ENCODE results near the gene PRDX5.
"Not testable (repeated sequence)": the region's sequence is repeated elsewhere in the genome, so short reads cannot be mapped to it uniquely, and the experiment has no call there.

Gene PRDX5

DNA sequence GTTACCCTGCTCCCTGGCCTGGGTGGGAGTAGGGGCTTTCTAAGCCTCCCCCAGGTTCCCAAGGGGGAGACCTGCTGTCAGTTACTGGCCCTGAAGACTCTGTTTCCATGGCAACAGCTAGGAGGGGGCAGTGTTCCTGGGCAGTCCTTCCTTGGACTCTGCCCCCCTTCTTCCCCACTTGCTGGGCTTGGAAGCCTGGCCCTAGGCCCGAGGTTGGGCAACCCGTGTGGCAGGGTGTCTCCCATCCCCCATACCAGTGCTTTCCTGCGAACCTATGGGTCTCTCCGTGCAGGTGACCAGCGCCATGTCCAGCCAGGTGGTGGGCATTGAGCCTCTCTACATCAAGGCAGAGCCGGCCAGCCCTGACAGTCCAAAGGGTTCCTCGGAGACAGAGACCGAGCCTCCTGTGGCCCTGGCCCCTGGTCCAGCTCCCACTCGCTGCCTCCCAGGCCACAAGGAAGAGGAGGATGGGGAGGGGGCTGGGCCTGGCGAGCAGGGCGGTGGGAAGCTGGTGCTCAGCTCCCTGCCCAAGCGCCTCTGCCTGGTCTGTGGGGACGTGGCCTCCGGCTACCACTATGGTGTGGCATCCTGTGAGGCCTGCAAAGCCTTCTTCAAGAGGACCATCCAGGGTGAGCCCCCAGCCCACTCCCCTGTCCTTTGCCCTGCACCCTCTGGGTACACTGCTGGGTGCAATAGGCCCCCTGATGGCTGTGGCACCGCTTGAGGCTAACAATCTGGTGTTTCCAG, 10.9 kb upstream of the PRDX5 start:
- DNase-seq (ENCODE audit: low read depth) = no peak
- TF ChIP-seq, protein P1, sequence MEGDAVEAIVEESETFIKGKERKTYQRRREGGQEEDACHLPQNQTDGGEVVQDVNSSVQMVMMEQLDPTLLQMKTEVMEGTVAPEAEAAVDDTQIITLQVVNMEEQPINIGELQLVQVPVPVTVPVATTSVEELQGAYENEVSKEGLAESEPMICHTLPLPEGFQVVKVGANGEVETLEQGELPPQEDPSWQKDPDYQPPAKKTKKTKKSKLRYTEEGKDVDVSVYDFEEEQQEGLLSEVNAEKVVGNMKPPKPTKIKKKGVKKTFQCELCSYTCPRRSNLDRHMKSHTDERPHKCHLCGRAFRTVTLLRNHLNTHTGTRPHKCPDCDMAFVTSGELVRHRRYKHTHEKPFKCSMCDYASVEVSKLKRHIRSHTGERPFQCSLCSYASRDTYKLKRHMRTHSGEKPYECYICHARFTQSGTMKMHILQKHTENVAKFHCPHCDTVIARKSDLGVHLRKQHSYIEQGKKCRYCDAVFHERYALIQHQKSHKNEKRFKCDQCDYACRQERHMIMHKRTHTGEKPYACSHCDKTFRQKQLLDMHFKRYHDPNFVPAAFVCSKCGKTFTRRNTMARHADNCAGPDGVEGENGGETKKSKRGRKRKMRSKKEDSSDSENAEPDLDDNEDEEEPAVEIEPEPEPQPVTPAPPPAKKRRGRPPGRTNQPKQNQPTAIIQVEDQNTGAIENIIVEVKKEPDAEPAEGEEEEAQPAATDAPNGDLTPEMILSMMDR (IDR thresholded peaks at IDR 0.05; ENCODE audit: control insufficient read depth, extremely low read depth, insufficient read depth) = no peak
- peak overlapping the region; percentile 69 for H3K4me3 ChIP-seq (ENCODE audit: low read depth, low read length)

DNA sequence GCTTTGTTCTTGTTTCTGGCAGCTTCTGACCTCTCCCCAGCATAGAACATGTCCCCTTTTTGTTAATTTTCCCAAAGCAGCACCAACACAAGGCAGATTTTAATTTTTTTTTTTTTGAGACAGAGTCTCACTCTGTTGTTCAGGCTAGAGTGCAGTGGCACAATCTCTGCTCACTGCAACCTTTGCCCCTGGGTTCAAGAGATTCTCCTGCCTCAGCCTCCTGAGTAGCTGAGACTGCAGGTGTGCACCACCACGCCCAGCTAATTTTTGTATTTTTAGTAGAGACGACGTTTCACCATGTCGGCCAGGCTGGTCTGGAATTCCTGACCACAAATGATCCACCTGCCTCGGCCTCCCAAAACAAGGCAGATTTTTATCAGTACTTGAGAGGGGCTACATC, 10.1 kb upstream of the PRDX5 start:
- H3K4me3 ChIP-seq (ENCODE audit: low read depth, low read length); DNase-seq (ENCODE audit: low read depth): not testable (repeated sequence)

DNA sequence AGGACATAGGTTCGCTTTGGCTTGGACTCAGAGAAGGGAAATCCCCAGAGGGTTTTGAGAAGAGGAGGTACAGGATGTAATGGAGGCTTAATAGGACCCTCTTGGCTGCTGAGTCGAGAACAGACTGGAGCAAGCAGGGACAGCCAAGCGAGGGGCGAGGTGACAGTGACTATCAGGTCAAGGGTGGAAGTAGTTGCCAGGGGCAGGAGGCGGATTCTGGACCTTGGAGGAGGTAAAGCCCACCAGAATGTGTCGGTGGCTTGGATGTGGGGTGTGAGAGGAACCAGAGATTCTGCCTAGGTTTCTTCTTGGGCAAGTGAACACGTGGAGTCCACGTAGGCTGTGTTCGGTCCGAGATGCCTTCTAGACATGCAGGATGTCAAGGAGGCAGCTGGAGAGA, 5.0 kb upstream of the PRDX5 start:
- TF ChIP-seq, protein P1 (IDR thresholded peaks at IDR 0.05; ENCODE audit: control insufficient read depth, extremely low read depth, insufficient read depth) = no peak
- H3K4me3 ChIP-seq (ENCODE audit: low read depth, low read length) = no peak overlapping the region
- DNase-seq (ENCODE audit: low read depth) = no peak

DNA sequence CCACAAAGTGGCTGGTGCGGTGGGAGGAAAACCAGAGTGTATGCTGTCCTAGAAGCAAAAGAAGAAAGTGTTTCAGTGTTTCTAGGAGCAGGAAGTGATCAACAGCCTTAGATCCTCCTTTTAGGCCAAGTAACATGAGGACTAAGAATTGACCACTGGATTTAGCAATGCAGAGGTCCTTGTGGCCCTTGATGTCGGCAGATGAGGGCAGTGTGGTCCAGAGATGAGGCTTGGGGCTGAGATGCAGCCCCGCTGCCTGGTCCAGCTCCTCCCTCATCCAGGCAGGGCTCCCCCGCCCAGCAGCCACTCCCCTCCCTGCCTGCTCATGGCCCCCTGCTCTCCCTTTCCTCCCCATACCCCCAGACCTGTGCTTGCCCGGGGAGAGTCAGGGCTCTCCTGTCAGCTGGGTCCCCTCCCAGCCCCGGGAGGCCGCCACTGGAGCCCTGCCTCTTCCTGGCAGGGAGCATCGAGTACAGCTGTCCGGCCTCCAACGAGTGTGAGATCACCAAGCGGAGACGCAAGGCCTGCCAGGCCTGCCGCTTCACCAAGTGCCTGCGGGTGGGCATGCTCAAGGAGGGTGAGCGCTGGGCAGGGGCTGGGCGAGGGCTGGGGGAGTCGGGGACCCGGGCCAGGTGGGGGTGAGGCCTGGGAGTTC, 4.3 kb upstream of the PRDX5 start:
- DNase-seq (ENCODE audit: low read depth) = no peak
- TF ChIP-seq, protein P1 (IDR thresholded peaks at IDR 0.05; ENCODE audit: control insufficient read depth, extremely low read depth, insufficient read depth) = no peak
- H3K4me3 ChIP-seq (ENCODE audit: low read depth, low read length) = no peak overlapping the region

DNA sequence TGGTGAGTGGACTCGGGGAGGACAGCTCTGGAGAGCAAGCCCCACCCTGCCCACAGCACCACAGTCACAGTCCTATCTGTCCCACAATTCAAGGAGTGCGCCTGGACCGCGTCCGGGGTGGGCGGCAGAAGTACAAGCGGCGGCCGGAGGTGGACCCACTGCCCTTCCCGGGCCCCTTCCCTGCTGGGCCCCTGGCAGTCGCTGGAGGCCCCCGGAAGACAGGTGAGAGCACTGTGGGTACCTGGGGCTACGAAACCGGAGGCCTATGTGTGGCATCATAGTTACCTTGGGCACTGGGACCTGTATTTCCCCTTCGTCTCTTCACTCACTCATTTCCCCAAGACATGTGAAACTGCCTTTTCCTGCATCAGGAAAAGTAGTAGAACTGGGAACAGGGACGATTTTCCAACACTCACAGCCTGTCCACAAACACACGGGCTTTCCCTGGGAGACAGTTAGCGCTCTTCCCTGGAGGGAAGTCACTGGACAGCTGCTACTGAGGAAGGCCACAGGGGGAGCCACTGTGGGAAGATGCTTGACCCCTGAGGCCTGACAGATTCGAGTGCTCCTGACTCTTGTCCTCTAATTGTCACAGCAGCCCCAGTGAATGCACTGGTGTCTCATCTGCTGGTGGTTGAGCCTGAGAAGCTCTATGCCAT, 3.6 kb upstream of the PRDX5 start:
- H3K4me3 ChIP-seq (ENCODE audit: low read depth, low read length) = no peak overlapping the region
- DNase-seq (ENCODE audit: low read depth) = no peak
- TF ChIP-seq, protein P1 (IDR thresholded peaks at IDR 0.05; ENCODE audit: control insufficient read depth, extremely low read depth, insufficient read depth) = 0 out of 2 replicates have a peak, but pooled peaks have one; percentile 15

DNA sequence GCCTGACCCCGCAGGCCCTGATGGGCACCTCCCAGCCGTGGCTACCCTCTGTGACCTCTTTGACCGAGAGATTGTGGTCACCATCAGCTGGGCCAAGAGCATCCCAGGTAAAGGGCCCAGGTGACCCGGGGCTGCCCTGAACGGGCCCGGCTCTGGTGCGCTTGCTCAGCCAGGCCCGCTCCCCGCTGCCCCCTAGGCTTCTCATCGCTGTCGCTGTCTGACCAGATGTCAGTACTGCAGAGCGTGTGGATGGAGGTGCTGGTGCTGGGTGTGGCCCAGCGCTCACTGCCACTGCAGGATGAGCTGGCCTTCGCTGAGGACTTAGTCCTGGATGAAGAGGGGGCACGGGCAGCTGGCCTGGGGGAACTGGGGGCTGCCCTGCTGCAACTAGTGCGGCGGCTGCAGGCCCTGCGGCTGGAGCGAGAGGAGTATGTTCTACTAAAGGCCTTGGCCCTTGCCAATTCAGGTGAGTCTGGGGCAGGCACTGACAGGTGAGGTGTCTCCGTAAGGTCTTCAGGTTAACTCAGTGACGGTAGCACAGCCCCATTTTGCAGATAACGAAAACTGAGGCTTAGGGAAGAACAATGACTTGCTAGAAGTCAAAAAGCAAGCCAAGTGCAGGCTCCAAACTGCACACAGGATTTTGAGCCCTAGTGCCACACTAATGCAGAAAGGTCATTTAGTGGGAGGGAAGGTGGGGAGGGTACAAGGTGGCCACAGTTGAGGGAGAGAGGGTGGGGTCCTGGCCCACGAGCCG, 2.9 kb upstream of the PRDX5 start:
- TF ChIP-seq, protein P1 (IDR thresholded peaks at IDR 0.05; ENCODE audit: control insufficient read depth, extremely low read depth, insufficient read depth) = peak; percentile 10; the same call in 1 of the 2 replicates
- no peak for DNase-seq (ENCODE audit: low read depth)
- no peak overlapping the region for H3K4me3 ChIP-seq (ENCODE audit: low read depth, low read length)

DNA sequence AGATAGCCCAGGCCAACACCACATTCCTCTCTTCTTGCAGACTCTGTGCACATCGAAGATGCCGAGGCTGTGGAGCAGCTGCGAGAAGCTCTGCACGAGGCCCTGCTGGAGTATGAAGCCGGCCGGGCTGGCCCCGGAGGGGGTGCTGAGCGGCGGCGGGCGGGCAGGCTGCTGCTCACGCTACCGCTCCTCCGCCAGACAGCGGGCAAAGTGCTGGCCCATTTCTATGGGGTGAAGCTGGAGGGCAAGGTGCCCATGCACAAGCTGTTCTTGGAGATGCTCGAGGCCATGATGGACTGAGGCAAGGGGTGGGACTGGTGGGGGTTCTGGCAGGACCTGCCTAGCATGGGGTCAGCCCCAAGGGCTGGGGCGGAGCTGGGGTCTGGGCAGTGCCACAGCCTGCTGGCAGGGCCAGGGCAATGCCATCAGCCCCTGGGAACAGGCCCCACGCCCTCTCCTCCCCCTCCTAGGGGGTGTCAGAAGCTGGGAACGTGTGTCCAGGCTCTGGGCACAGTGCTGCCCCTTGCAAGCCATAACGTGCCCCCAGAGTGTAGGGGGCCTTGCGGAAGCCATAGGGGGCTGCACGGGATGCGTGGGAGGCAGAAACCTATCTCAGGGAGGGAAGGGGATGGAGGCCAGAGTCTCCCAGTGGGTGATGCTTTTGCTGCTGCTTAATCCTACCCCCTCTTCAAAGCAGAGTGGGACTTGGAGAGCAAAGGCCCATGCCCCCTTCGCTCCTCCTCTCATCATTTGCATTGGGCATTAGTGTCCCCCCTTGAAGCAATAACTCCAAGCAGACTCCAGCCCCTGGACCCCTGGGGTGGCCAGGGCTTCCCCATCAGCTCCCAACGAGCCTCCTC, 2.0 kb upstream of the PRDX5 start:
- not testable (repeated sequence) for DNase-seq (ENCODE audit: low read depth)
- H3K4me3 ChIP-seq (ENCODE audit: low read depth, low read length) = peak overlapping the region; percentile 83
